Glutamatergic neuron (in vitro differentiated cells): ENCODE measurements around the gene OR2T35. TPM values are rescaled to one million over a fixed set of nuclear protein-coding genes. Genes with fewer than 3 reads are reported as not detected.

Source experiments
- DNase-seq: peaks from one replicate; pipeline ENCODE4 v3.0.0; 2022
- H3K27ac Mint-ChIP-seq: one replicate; pipeline ENCODE4 v1.8.0; 2020; ENCODE audit warnings: mild to moderate bottlenecking, mixed read lengths, inconsistent platforms; ENCODE audit not compliant: unreplicated experiment
- H3K27me3 Mint-ChIP-seq: one replicate; pipeline ENCODE4 v1.8.0; 2020; ENCODE audit warnings: mild to moderate bottlenecking, moderate library complexity, mixed read lengths, inconsistent platforms; ENCODE audit not compliant: unreplicated experiment
- H3K36me3 Mint-ChIP-seq: one replicate; pipeline ENCODE4 v1.8.0; 2020; ENCODE audit warnings: mild to moderate bottlenecking, mixed read lengths, inconsistent platforms; ENCODE audit not compliant: unreplicated experiment
- H3K4me1 Mint-ChIP-seq: one replicate; pipeline ENCODE4 v1.8.0; 2020; ENCODE audit warnings: mild to moderate bottlenecking, low read depth, mixed read lengths, inconsistent platforms; ENCODE audit not compliant: unreplicated experiment
- H3K4me3 Mint-ChIP-seq: one replicate; pipeline ENCODE4 v1.8.0; 2020; ENCODE audit warnings: mild to moderate bottlenecking, mixed read lengths, inconsistent platforms; ENCODE audit not compliant: unreplicated experiment
- H3K9me3 Mint-ChIP-seq: one replicate; pipeline ENCODE4 v1.8.0; 2020; ENCODE audit warnings: mild to moderate bottlenecking, moderate library complexity, mixed read lengths, inconsistent platforms; ENCODE audit not compliant: unreplicated experiment
- total RNA-seq: library from RNA; stranded (reverse); fragmentation: NEBNext Ultra II Directional; extraction: Animal tissue kit (Norgen Biotek cat#: 25700); gene quantifications from one replicate; pipeline ENCODE4 v1.2.1, GENCODE V29; 2021; ENCODE audit not compliant: unreplicated experiment
- TF ChIP-seq, protein P1 (sequence below): fragments of 200-600 bp; sonication (generic); IDR thresholded peaks from one replicate; pipeline ENCODE4 v1.5.0; 2021; ENCODE audit not compliant: partially characterized antibody, unreplicated experiment

The OR2T35 gene
- total RNA-seq, 1 donor from 2014 or later = not detected

DNA sequence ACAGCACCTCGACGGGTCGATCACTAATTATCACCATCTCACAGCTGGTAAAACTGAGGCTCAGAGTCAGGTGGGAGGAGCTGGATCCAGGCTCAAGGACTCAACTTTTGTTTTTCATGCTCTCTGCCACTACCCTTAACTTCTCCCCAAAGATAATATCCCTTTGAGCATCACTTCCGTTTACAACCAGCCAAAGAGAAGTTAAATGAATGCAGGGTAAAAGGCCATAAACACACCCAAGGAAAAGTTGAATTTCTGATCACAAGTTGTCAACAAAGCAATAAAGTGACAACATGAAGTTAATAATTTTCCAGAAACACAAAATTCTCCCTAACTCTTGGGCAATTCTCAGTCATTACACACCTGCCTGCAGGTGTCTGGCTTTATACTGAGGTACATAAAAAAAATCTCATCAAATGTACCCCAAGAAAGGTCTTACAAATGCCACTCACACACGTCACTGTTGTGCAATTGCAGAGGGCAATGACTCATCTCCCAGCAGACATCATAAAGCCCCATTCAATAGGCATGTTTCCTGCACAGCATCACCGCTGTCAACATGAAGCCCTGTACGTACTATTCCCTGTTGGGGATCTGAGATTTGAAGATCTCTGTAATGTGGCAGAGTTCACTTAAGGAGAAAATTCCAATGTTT lies 13.6 kb downstream of the OR2T35 start:
- Mint-ChIP-seq H3K27me3 (no peaks in the 10 kb centered on the region), H3K27ac (no peak overlapping the region), H3K4me1 (no peaks in the 10 kb centered on the region), H3K36me3 (peaks cover 6% of the 10 kb centered on the region), H3K9me3 (peaks cover 13% of the 10 kb centered on the region), H3K4me3 (no peak overlapping the region)
- no peak for DNase-seq
- TF ChIP-seq, protein P1, sequence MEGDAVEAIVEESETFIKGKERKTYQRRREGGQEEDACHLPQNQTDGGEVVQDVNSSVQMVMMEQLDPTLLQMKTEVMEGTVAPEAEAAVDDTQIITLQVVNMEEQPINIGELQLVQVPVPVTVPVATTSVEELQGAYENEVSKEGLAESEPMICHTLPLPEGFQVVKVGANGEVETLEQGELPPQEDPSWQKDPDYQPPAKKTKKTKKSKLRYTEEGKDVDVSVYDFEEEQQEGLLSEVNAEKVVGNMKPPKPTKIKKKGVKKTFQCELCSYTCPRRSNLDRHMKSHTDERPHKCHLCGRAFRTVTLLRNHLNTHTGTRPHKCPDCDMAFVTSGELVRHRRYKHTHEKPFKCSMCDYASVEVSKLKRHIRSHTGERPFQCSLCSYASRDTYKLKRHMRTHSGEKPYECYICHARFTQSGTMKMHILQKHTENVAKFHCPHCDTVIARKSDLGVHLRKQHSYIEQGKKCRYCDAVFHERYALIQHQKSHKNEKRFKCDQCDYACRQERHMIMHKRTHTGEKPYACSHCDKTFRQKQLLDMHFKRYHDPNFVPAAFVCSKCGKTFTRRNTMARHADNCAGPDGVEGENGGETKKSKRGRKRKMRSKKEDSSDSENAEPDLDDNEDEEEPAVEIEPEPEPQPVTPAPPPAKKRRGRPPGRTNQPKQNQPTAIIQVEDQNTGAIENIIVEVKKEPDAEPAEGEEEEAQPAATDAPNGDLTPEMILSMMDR = no peak

DNA sequence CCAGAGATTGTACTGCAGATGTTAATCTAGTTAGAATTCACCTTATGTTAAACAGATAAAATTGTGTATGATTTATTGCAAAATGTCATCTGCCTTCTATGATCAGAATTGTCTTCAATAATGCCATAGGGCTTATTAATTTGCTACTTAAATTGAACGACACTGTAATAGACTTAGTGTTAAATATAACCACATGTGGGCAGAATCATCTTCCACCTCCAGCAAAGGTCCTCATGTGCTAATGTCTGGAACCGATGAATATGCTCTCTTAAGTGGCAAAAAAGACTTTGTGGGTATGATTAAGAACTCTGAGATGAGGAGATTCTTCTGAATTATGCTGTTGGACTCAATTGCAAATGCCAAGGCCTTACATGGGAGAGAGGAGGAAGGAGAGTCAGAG lies 14.5 kb downstream of the OR2T35 start:
- H3K27me3 Mint-ChIP-seq = no peaks in the 10 kb centered on the region
- no peak for DNase-seq
- H3K4me1 Mint-ChIP-seq = no peaks in the 10 kb centered on the region
- no peak overlapping the region for H3K27ac Mint-ChIP-seq
- H3K36me3 Mint-ChIP-seq = peaks cover 6% of the 10 kb centered on the region
- peaks cover 13% of the 10 kb centered on the region for H3K9me3 Mint-ChIP-seq
- TF ChIP-seq, protein P1 = no peak
- H3K4me3 Mint-ChIP-seq = no peak overlapping the region

DNA sequence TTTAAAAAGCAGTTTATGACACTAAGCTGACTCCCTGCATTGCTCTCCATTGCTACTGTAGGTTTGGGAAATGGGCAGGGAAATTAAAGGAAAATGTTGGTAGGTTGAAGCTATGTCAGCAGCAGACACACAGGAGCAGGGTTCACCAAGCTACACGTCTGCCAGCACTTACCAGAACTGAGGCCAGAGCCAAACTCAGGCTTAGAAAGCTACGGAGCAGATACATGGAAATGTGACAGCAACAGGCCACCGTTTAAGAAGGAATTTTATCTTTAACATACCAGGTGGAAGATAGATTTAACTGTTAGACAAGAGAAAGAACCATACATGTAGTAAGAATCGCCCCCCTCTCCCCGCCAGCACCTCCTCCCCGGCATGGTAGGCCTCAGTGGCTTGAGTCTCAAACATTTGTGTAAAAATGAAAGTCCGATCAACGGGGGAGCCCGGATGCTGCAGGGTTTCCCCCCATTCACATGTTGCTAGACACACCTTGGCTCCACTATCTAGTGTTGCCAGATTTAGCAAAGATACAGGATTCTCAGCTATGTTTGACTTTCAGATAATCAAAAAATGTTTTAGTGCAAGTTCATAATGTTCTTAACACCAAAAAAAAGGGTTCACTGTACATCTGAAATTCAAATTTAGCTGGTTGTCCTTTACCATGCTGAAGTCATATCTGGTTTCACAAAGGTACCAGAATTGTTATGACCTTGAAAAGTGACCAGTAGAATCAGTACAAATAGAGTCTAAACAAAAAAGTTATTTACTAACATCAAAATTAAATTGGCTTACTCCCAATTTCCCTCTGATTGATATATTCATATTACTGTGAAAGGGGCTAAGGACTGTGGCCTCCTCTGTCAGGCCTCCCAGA lies 16.9 kb downstream of the OR2T35 start:
- peaks cover 13% of the 10 kb centered on the region for H3K9me3 Mint-ChIP-seq
- H3K4me3 Mint-ChIP-seq = no peak overlapping the region
- H3K27me3 Mint-ChIP-seq = no peaks in the 10 kb centered on the region
- TF ChIP-seq, protein P1 = no peak
- H3K27ac Mint-ChIP-seq = no peak overlapping the region
- peaks cover 6% of the 10 kb centered on the region for H3K36me3 Mint-ChIP-seq
- no peak for DNase-seq
- no peaks in the 10 kb centered on the region for H3K4me1 Mint-ChIP-seq

DNA sequence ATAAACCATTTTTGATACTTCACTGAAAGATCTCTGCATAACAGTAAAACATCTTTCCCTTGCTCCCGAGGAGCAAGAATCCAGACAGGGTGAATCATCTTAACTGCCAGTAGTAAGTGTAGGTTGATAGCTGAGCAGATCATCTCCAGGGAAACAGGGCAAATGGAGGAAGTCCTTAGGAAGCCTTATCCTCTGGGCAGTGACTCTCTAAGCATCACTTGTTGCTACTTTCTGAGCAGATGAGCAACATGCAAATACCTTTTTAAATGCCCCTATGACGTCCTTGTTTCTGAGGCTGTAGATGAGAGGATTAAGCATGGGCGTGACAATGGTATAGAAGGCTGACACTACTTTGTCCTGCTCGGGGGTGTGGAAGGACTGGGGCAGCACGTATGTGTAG lies 19.1 kb downstream of the OR2T35 start:
- Mint-ChIP-seq H3K36me3 (peaks cover 6% of the 10 kb centered on the region), H3K4me3 (no peak overlapping the region), H3K4me1 (no peaks in the 10 kb centered on the region), H3K9me3 (peaks cover 9% of the 10 kb centered on the region), H3K27ac (no peak overlapping the region), H3K27me3 (no peaks in the 10 kb centered on the region)
- TF ChIP-seq, protein P1 = no peak
- no peak for DNase-seq

DNA sequence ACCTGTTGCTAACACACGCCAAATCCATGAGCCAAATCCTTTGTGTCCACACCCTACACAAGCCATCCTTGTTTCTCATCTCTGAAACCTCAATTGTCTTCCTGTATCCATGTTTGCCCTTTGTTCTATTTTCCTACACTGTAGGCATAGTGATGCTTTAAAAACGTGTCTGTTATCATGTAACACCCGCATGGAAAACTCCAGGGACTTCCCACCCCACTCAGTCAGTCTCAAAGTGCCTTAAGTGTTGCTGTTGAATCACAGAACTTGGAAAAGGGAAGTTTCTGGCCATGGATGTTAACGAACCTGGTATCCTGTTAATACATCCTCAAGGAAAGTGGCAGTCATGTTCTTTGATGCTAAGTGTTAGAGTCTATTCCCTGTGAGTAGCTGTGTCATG lies 19.9 kb downstream of the OR2T35 start:
- no peak for DNase-seq
- Mint-ChIP-seq H3K27me3 (no peaks in the 10 kb centered on the region), H3K4me3 (no peak overlapping the region), H3K9me3 (peaks cover 6% of the 10 kb centered on the region), H3K4me1 (no peaks in the 10 kb centered on the region), H3K27ac (no peak overlapping the region), H3K36me3 (no peaks in the 10 kb centered on the region)
- TF ChIP-seq, protein P1 = no peak
